NOMO-1 treated with DMSO at 0.1 percent for 48 hours (cell line): ENCODE measurements around the gene EPO.

Experiments used
- DNase-seq: peaks from one replicate; lab custom pipeline; 2025; ENCODE audit not compliant: unreplicated experiment; lab: John Stamatoyannopoulos, UW

The EPO gene

DNA sequence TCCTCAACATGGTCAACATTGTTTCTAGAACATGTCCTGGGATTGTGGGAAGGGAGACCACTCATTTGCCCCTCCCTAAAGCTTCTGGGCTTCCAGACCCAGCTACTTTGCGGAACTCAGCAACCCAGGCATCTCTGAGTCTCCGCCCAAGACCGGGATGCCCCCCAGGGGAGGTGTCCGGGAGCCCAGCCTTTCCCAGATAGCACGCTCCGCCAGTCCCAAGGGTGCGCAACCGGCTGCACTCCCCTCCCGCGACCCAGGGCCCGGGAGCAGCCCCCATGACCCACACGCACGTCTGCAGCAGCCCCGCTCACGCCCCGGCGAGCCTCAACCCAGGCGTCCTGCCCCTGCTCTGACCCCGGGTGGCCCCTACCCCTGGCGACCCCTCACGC, at the start of gene EPO:
TSS of gene EPO (plus strand) at position 190 of the 392 bp plus-strand sequence. CDS start 513 bp downstream, outside the sequence.
- DNase-seq: no peak

DNA sequence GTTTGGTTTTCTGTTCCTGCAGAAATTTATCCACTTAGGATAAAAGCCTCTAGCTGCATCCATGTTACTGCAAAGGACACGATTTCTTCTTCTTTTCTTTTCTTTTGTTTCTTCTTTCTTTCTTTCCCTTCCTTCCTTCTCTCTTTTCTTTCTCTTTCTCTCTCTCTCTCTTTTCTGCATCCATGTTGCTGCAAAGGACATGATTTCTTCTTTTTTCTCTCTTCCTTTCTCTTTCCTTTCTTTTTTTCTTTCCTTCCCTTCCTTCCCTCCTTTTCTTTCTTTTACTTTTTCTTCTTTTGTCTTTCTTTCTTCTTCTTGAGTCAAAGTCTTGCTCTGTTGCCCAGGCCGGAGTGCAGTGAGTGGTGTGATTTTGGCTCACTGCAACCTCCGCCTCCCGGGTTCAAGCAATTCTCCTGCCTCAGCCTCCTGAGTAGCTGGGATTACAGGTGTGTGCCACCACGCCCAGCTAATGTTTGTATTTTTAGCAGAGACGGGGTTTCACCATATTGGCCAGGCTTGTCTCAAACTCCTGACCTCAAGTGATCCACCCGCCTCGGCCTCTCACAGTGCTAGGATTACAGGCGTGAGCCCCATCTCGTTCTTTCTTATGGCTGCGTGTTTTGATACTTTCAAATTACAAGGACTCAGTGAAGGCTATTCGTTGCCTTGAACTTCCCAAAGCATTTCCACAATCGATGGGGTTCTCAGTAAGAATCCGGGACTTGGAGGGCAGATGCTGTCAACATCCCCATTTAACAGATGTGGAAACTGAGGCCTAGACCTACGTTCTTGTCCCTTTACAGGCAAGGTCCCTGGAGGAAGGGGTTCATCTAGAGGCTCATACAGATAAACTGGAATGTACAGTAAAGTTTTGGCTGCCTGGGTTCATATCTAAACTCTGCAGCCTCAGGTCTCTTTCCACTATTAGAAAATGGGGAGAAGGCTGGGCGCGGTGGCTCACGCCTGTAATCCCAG, 48.6 kb upstream of the EPO start:
- DNase-seq: no peak

DNA sequence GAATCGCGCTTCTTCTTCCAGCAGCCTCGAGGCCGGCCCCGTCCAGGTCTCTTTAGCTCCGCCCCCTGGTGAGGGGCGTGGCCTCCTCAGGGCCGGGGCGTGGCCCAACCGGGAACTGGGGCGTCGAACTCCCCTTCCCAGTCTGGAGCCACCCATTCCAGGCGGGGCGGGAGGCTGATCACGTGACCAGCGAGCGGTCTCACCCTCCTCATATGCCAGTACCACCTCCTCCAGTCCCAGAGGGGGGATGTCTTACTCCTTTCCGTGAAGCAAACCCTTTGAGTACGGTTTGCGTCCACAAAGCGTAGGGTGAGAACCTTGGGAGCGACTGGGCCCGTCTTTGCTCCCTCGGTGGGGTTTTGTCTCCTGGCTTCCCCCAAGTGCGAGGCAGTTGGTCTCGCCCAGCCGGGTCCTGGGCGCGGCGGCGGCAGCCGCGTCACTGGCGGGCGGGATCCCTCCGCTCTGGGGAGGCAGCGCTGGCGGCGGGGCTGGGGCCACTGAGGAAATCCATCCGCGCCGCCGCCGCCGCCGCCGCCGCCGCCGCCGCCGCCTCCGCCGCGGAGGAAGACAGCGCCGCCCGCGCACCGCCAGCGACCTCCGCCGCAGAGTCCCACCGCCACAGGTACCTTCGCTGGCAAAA, 46.8 kb upstream of the EPO start, which contains the start of gene GNB2:
TSS of gene GNB2 (plus strand) at position 439 of the 640 bp plus-strand sequence. CDS start 2,526 bp downstream, outside the sequence.
- peak; percentile 99 for DNase-seq

DNA sequence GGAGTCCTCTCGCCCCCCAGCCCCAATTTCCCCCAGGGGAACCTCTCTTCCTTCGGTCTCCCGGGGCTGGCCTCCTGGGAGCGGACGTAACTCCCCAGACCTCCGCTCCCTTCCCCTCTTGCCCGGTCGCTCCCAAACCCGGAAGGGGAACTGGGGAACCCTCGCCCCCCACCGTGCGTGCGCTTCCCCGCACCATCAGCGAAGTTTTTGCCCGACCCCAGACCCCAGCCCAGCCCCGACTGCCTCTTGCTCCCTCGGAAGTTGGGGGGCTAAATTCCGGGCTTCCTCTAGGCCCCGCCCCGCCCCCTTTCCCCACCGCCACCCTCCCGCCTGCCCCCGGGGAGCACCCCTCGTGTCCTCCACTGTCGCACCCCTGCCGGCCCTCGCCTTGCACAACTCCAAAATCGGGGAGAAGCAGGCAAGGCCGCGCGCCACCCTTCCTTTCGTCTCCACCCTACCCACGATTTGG, 46.3 kb upstream of the EPO start:
- DNase-seq: peak; percentile 60

DNA sequence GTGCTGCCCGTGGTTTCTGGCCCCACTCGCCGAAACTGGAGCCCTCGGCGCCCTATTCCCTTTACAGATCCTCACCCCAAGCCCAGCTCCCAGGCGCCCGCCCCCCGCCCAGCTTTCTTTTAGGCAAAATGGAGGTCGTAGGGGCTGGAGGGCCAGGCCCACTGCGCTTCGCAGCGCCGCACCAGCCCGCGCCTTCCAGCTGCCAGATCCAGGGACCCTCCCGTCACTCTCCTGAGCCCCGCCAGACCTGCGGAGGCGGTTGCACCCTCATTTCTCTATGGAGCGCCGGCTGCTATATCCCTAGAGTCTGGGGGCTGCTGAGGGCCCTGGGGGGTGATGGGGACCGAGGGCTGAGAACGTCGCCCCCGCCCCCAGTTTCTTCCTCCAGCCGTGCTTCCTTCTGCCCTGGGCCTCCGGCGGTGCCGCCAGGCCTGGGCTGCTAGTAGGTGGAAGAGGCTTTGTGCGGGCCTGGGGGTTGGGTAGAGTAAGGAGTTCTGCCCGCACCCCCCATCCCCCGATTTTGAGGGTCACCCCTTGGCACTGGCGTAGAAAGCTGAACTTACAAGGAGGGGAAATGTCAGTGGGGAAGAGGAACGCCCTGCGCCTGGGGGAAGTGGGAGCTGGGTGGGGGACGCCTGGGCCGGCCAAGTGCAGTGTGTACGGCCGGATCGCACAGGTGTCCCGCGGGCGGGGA, 45.7 kb upstream of the EPO start:
- DNase-seq: no peak

DNA sequence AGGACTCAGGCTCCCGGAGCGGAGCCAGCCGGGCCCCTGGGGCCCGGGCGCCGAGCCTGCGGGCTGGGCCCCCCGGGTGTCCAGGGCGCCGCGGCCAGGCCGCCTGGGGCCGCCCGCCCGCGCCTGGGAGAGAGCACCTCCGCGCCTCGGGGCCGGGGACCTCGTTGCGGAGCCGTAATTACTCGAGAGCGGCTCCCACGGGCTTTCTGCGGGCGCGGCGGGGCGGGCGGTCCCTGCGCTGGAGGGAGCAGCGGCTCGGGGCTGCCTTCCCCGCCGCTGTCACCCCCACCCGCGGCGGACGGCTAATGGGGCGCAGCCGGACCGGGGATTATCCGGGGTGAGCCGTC, 45.2 kb upstream of the EPO start:
- no peak for DNase-seq

DNA sequence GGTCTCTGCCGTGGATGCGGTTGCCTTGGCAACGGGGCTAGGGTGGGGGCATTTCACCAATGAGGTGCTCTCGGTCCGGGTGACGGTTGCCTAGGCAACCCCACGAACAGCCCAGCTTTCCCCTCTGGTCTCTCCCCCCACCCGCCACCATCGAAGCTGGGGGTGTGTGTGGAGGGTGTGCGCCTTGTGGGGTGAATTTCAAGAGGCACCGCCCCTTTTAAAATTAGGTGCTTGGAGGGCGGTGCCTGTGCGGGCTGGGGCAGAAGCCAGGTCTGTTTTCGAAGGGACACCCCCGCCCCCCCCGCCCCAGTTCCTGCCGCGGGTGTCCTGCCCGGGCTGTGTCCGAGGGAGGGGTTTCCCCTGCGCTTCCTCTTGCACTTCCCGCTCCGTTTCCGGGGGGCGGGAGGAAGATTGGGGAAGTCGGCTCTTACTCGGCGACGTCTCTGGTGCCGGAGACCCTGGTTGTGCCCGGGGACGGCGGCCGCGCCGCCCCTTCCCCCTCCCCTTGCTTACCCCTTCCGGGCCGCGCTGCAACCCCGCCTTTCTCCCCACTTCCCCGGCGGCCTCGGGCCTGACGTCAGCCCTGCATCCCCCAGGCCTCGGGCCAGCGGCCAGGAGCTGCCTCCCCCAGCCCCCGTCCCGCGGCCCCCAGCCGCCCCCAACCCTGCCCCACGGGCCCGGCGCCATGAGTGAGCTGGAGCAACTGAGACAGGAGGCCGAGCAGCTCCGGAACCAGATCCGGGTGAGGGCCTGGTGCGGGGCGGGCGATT, 44.5 kb upstream of the EPO start:
- DNase-seq: peak; percentile 61

GRCh38 chr7:100676501-100677306, 43.6 kb upstream of the EPO start:
- no peak for DNase-seq

DNA sequence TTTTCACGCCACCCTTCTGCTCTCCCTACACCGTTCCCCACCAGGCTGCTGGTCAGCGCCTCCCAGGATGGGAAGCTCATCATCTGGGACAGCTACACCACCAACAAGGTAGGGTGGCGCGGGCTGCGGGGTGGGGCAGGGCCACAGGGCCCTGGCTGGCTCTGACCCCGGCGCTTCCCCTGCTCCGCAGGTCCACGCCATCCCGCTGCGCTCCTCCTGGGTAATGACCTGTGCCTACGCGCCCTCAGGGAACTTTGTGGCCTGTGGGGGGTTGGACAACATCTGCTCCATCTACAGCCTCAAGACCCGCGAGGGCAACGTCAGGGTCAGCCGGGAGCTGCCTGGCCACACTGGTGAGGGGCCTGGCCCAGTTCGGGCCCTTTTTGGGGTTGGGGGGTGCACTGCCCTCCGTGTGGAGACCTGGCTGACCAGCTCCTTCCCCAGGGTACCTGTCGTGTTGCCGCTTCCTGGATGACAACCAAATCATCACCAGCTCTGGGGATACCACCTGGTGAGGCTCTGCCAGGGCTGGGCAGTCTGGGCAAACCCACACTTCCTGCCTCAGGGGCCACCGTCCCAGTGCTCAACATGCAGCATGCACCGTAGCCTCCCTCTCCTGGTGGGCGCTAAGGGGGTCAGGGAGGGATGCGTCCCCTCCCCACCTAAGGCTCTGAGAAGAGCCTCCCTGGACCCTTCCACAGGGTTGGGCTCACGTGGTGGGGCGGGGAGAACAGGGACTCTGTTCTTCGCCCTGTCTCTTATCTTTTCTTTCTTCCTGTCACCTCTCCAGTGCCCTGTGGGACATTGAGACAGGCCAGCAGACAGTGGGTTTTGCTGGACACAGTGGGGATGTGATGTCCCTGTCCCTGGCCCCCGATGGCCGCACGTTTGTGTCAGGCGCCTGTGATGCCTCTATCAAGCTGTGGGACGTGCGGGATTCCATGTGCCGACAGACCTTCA, 42.7 kb upstream of the EPO start:
- no peak for DNase-seq

DNA sequence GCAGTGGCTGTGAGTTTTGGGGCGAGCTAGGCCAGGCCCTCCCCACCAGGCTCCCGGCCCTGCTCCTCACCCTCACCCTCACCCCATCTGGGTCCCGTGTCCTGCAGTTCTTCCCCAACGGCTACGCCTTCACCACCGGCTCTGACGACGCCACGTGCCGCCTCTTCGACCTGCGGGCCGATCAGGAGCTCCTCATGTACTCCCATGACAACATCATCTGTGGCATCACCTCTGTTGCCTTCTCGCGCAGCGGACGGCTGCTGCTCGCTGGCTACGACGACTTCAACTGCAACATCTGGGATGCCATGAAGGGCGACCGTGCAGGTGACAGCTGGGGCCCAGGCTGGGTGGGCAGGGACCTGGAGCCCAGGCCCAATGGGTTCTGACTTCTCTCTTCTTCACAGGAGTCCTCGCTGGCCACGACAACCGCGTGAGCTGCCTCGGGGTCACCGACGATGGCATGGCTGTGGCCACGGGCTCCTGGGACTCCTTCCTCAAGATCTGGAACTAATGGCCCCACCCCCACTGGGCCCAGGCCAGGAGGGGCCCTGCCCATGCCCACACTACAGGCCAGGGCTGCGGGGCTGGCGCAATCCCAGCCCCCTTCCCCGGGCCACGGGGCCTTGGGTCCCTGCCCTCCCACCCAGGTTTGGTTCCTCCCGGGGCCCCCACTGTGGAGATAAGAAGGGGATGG, 41.8 kb upstream of the EPO start:
- no peak for DNase-seq

- no peak for DNase-seq
Observed at GRCh38 chr7:100679129-100679926, 40.9 kb upstream of the EPO start.

DNA sequence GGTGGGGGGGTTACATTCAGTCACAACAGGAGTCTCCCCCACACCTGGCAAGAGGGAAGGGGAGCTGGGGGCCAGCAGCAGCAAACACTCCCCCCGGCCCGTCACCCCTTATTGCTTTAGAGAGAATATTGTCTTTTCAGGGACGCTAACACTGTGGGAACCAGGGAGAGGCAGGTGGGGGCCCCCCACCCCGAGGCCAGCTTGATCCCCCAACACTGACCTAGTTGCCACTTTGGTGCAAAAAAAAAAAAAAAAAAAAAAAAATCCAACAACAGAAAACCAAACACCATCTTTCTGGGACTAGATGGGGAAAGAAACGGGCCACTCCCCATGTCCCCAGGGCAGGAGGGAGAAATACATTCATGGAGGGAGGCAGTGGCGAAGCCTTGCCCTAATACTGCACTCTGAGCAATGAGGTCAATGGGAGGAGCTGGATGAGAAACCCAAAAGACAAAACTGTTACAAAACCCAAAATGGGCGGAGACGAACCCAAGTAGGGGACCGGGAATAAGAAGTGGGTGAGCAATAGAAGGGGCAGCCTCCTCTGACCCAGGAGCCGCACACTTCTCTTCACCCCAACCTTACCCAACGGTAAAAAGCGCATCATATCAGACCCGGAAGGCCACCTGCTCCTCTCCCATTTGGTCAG, 40.2 kb upstream of the EPO start:
- peak; percentile 52 for DNase-seq

GRCh38 chr7:100680576-100681271, 39.5 kb upstream of the EPO start:
- DNase-seq: no peak

- DNase-seq: no peak
Observed at GRCh38 chr7:100681491-100682227, 38.6 kb upstream of the EPO start.

DNA sequence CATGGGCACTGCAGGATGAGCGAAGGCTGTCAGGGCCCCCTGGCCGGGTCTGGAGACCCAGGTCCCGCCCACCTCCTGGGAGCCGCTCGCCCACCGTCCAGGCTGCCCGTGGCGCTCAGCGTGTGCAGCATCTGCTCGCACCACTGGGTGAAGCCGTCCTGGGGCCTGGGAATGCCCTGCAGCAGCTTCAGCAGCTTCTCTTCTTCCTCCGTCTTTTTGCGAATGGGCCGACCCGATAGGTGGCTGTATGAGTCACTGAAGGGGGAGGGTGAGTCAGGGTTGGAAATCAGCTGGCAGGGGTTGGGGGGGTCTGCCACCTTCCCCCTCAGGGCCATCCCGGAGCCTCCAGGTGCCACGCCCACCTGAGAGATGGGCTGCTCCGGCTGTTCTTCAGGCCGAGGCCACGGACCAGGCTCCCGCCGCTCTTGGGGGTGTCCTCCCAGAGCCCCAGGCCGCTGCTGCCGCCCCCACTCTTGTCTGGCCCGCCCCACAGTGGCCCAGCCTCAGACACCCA, 38.0 kb upstream of the EPO start:
- no peak for DNase-seq
